MCF 10A (cell line): ENCODE results near the gene LYPD6. TPM values are rescaled to one million over a fixed set of nuclear protein-coding genes. Genes with fewer than 3 reads are reported as not detected.

ENCODE experiments used
- BruUV-seq: library from RNA; stranded (reverse); fragments of 400-500 nt; replicated peaks from 2 replicates; lab custom pipeline; 2021; lab: Mats Ljungman, UMichigan
- CTCF ChIA-PET: fragments of 300-600 bp; sonication (Branson Sonifier 250); formaldehyde crosslinking; extraction: SDS; loops from one replicate; lab custom pipeline; 2021; ENCODE audit warnings: antibody characterized with exemption, inconsistent platforms; lab: Yijun Ruan, JAX
- POLR2A ChIA-PET: fragments of 300-600, 350-650 bp; sonication (Branson Sonifier 250); formaldehyde crosslinking; extraction: SDS; loops from one replicate; lab custom pipeline; 2020; ENCODE audit warnings: antibody characterized with exemption, inconsistent platforms; lab: Yijun Ruan, JAX
- DNase-seq: peaks from one replicate; pipeline ENCODE4 v3.0.0-alpha.2; 2018; ENCODE audit not compliant: unreplicated experiment
- H3K27ac Mint-ChIP-seq: one replicate; pipeline ENCODE4 v1.8.0; 2022; ENCODE audit warnings: mild to moderate bottlenecking, low read depth, mixed read lengths; ENCODE audit not compliant: unreplicated experiment
- H3K27me3 Mint-ChIP-seq: one replicate; pipeline ENCODE4 v1.8.0; 2022; ENCODE audit warnings: mixed read lengths; ENCODE audit not compliant: insufficient read depth, unreplicated experiment
- H3K36me3 Mint-ChIP-seq: one replicate; pipeline ENCODE4 v1.8.0; 2022; ENCODE audit warnings: mild to moderate bottlenecking, moderate library complexity, mixed read lengths; ENCODE audit not compliant: insufficient read depth, unreplicated experiment
- H3K4me1 Mint-ChIP-seq: one replicate; pipeline ENCODE4 v1.8.0; 2022; ENCODE audit warnings: mixed read lengths; ENCODE audit not compliant: insufficient read depth, unreplicated experiment
- H3K4me3 Mint-ChIP-seq: one replicate; pipeline ENCODE4 v1.8.0; 2022; ENCODE audit warnings: mild to moderate bottlenecking, moderate library complexity, mixed read lengths; ENCODE audit not compliant: unreplicated experiment
- H3K9me3 Mint-ChIP-seq: one replicate; pipeline ENCODE4 v1.8.0; 2022; ENCODE audit warnings: mixed read lengths; ENCODE audit not compliant: unreplicated experiment
- intact Hi-C: fragments of 100-400 bp; cut with micrococcal nuclease; formaldehyde crosslinking; loops from 2 replicates; pipeline ENCODE4 v1.14.1; 2022
- total RNA-seq: library from RNA; stranded (reverse); gene quantifications from 2 replicates; pipeline ENCODE4 v1.2.3, GENCODE V29; 2022
- TF ChIP-seq, protein P1 (sequence below): fragments of 200-600 bp; IDR thresholded peaks from one replicate; pipeline ENCODE4 v1.8.0; 2022; ENCODE audit warnings: antibody characterized with exemption, mild to moderate bottlenecking; ENCODE audit not compliant: unreplicated experiment

Gene LYPD6
- total RNA-seq, 1 experiment from 2014 or later, result 3.2 TPM

DNA sequence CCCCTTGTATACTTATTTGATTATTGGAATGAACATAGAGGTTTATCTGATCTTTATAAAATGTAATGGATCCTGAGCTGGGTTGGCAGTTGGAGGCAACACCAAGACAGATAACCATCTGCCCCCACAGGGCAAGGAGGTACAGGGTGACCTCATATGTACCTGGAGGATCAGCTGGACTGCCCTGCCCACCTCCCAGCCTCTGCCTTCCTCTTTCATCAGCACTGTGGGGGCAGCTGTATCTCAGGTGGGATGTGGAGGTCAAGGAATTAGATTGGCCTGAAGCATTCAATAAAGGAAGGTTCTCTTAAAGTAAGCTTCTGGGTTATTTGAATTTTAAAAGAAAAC lies 92.6 kb downstream of the LYPD6 start:
- POLR2A ChIA-PET, result interaction anchor here (0.6 to 2.5 kb wide), 5 partner anchors 12 to 582 kb away, joined by 3 to 9 read pairs (median 4); no protein-coding TSS in a partner anchor
- TSS peak; percentile 99 for BruUV-seq

DNA sequence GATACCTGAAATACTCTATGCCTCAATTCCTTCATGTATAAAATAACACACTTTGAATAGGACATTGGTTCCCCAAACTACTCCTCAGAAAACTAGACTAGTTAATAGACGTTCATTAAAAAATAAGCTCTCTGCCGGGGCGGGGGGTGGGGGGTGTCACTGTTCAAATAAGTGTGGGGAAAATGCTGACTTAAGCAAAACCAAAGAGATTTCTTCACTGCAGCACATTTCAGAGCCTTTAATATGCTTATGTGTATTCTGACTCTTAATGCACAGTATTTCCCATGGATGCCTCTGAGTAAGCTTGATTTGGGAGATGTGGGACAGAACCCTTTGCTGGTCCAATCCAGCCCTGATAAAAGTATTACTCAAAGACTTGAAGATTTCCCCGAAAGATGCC lies 93.2 kb downstream of the LYPD6 start:
- no TSS peak for BruUV-seq
- no peaks in the 10 kb centered on the region for H3K27me3 Mint-ChIP-seq
- intact Hi-C loops, result no loop called here
- H3K4me3 Mint-ChIP-seq, result no peak overlapping the region
- no peak overlapping the region for H3K27ac Mint-ChIP-seq
- no peaks in the 10 kb centered on the region for H3K36me3 Mint-ChIP-seq
- TF ChIP-seq, protein P1, sequence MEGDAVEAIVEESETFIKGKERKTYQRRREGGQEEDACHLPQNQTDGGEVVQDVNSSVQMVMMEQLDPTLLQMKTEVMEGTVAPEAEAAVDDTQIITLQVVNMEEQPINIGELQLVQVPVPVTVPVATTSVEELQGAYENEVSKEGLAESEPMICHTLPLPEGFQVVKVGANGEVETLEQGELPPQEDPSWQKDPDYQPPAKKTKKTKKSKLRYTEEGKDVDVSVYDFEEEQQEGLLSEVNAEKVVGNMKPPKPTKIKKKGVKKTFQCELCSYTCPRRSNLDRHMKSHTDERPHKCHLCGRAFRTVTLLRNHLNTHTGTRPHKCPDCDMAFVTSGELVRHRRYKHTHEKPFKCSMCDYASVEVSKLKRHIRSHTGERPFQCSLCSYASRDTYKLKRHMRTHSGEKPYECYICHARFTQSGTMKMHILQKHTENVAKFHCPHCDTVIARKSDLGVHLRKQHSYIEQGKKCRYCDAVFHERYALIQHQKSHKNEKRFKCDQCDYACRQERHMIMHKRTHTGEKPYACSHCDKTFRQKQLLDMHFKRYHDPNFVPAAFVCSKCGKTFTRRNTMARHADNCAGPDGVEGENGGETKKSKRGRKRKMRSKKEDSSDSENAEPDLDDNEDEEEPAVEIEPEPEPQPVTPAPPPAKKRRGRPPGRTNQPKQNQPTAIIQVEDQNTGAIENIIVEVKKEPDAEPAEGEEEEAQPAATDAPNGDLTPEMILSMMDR, result no peak
- H3K9me3 Mint-ChIP-seq, result no peaks in the 10 kb centered on the region
- POLR2A ChIA-PET, result interaction anchor here (0.6 to 2.5 kb wide), 4 partner anchors 13 to 583 kb away, joined by 3 to 9 read pairs (median 5); no protein-coding TSS in a partner anchor
- no peak for DNase-seq
- H3K4me1 Mint-ChIP-seq, result peaks cover 17% of the 10 kb centered on the region
- CTCF ChIA-PET, result interaction anchor here (0.6 kb wide), 2 partner anchors 149 to 1754 kb away, joined by 3 to 4 read pairs; no protein-coding TSS in a partner anchor

More for the DNA sequence above, 92.6 kb downstream of the LYPD6 start:
- Mint-ChIP-seq H3K4me1 (peaks cover 17% of the 10 kb centered on the region), H3K27ac (peak overlapping the region; percentile 40), H3K4me3 (no peak overlapping the region), H3K27me3 (no peaks in the 10 kb centered on the region), H3K9me3 (no peaks in the 10 kb centered on the region), H3K36me3 (no peaks in the 10 kb centered on the region)
- TF ChIP-seq, protein P1, result no peak
- no peak for DNase-seq
- intact Hi-C loops, result no loop called here
- CTCF ChIA-PET, result interaction anchor here (0.6 to 0.7 kb wide), 3 partner anchors 104 to 1755 kb away, joined by 3 to 4 read pairs (median 3); no protein-coding TSS in a partner anchor

DNA sequence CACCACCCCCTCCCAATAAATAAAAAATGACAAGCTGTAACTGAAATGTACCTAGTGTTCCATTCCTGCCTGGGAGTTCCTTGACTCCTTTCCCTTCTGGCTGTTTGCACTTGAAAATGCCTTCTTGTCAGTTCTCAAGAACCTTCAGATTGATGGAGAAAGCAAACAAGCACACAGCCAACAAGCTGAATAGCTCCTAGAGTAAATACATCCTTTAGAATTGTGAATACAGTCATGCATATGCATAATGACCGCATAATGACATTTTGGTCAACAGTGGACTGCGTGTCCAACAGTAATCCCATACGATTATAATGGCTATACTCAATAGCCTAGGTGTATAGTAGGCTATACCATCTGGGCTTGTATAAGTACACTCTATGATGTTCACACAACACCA lies 97.0 kb downstream of the LYPD6 start:
- Mint-ChIP-seq H3K27ac (no peak overlapping the region), H3K9me3 (no peaks in the 10 kb centered on the region), H3K4me1 (peaks cover 10% of the 10 kb centered on the region), H3K4me3 (no peak overlapping the region), H3K36me3 (no peaks in the 10 kb centered on the region), H3K27me3 (no peaks in the 10 kb centered on the region)
- TF ChIP-seq, protein P1, result no peak
- no TSS peak for BruUV-seq
- intact Hi-C loops, result no loop called here
- DNase-seq, result no peak
- ChIA-PET POLR2A (no interaction called here), CTCF (interaction anchor here (0.9 kb wide), 1 partner anchor 13 kb away, joined by 4 read pairs; no protein-coding TSS in a partner anchor)

DNA sequence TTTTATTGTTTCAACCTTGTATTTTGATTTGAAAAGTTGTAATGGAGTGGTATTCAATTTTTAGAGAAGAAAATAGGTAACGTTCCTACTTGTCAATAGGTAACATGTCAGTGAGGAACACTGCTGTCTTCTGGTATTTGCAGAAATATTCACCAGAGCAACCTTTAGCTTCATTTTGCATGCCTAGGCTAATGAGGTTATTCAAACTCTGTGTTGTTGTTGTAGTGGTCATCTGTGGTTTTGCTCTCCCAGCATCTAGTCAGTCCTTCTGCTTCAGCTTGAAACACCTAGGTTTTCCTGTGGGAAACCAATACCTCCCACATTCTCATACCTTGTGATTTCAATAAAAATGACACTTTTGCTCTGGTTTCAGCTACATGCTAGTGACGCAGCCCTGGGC lies 98.4 kb downstream of the LYPD6 start:
- intact Hi-C loops, result no loop called here
- no peak overlapping the region for H3K27ac Mint-ChIP-seq
- H3K4me3 Mint-ChIP-seq, result no peak overlapping the region
- TF ChIP-seq, protein P1, result no peak
- DNase-seq, result no peak
- ChIA-PET CTCF (interaction anchor here (0.7 kb wide), 1 partner anchor 11 kb away, joined by 5 read pairs; no protein-coding TSS in a partner anchor), POLR2A (no interaction called here)
- H3K9me3 Mint-ChIP-seq, result no peaks in the 10 kb centered on the region
- no peaks in the 10 kb centered on the region for H3K27me3 Mint-ChIP-seq
- BruUV-seq, result no TSS peak
- H3K36me3 Mint-ChIP-seq, result no peaks in the 10 kb centered on the region
- H3K4me1 Mint-ChIP-seq, result no peaks in the 10 kb centered on the region
